Measurements from ENCODE around the gene GAK.
A peak's percentile ranks its signal among the peaks of the same experiment; 100 is the strongest.

The GAK gene

GRCh38 chr4:849478-850175 lies 82.5 kb downstream of the GAK start:
- no peak for DNase-seq (ENCODE audit: low read depth)

- no peak for DNase-seq (ENCODE audit: low read depth)
Observed at GRCh38 chr4:848803-849477, 83.2 kb downstream of the GAK start.

GRCh38 chr4:848307-848691 lies 83.8 kb downstream of the GAK start:
- DNase-seq (ENCODE audit: low read depth) = no peak

- DNase-seq (ENCODE audit: low read depth) = peak; percentile 4
Observed at GRCh38 chr4:845836-846251, 86.3 kb downstream of the GAK start.

- peak; percentile 20 for DNase-seq (ENCODE audit: low read depth)
Observed at GRCh38 chr4:845233-845835, 86.8 kb downstream of the GAK start.

- DNase-seq (ENCODE audit: low read depth) = no peak
Observed at GRCh38 chr4:844752-845232, 87.3 kb downstream of the GAK start.

GRCh38 chr4:839675-840443 lies 92.3 kb downstream of the GAK start:
- DNase-seq (ENCODE audit: low read depth) = no peak

GRCh38 chr4:837772-838171 lies 94.3 kb downstream of the GAK start:
- no peak for DNase-seq (ENCODE audit: low read depth)

- DNase-seq (ENCODE audit: low read depth) = no peak
Observed at GRCh38 chr4:836750-837301, 95.3 kb downstream of the GAK start.

- no peak for DNase-seq (ENCODE audit: low read depth)
Observed at GRCh38 chr4:836003-836511, 96.1 kb downstream of the GAK start.

- no peak for DNase-seq (ENCODE audit: low read depth)
Observed at GRCh38 chr4:835148-836002, 96.7 kb downstream of the GAK start.

GRCh38 chr4:834368-835147 lies 97.6 kb downstream of the GAK start:
- no peak for DNase-seq (ENCODE audit: low read depth)

- DNase-seq (ENCODE audit: low read depth) = no peak
Observed at GRCh38 chr4:833731-834367, 98.3 kb downstream of the GAK start.

- no peak for DNase-seq (ENCODE audit: low read depth)
Observed at GRCh38 chr4:833156-833555, 99.0 kb downstream of the GAK start.

- DNase-seq (ENCODE audit: low read depth) = no peak
Observed at GRCh38 chr4:832536-832935, 99.6 kb downstream of the GAK start.

- DNase-seq (ENCODE audit: low read depth) = no peak
Observed at GRCh38 chr4:832108-832507, 100.0 kb downstream of the GAK start.

GRCh38 chr4:831483-831805 lies 100.7 kb downstream of the GAK start:
- no peak for DNase-seq (ENCODE audit: low read depth)

GRCh38 chr4:830601-831482 lies 101.3 kb downstream of the GAK start:
- no peak for DNase-seq (ENCODE audit: low read depth)

Measured in fibroblast of the conjunctiva (primary cell).